WTC11 (cell line): ENCODE results near the gene PBX3. TPM values are rescaled to one million over a fixed set of nuclear protein-coding genes. Genes with fewer than 3 reads are reported as not detected.

ENCODE experiments used
- ATAC-seq: fragments of 200-7000 bp; cut with Tn5 transposase; 2 replicates; pipeline ENCODE4 v1.10.0; 2021; ENCODE audit warnings: mild to moderate bottlenecking, moderate library complexity
- CTCF ChIA-PET: fragments of 300-600 bp; sonication (Branson Sonifier 250); formaldehyde crosslinking; loops from one replicate; lab custom pipeline; 2021; ENCODE audit warnings: antibody characterized with exemption; lab: Charles Lee
- POLR2A ChIA-PET: fragments of 350-600 bp; sonication (Branson Sonifier 250); formaldehyde crosslinking; loops from one replicate; lab custom pipeline; 2021; ENCODE audit warnings: antibody characterized with exemption; lab: Charles Lee
- DNase-seq: peaks from one replicate; pipeline ENCODE4 v3.0.0; 2021; ENCODE audit warnings: low spot score
- H3K27ac Mint-ChIP-seq: 2 replicates; pipeline ENCODE4 v1.8.0; 2021; ENCODE audit warnings: mixed read lengths
- H3K27me3 Mint-ChIP-seq: 2 replicates; pipeline ENCODE4 v1.8.0; 2021; ENCODE audit warnings: low read depth, mild to moderate bottlenecking, moderate library complexity, mixed read lengths
- H3K36me3 Mint-ChIP-seq: 2 replicates; pipeline ENCODE4 v1.8.0; 2021; ENCODE audit warnings: mixed read lengths
- H3K4me1 Mint-ChIP-seq: 2 replicates; pipeline ENCODE4 v1.8.0; 2022; ENCODE audit warnings: mixed read lengths
- H3K4me3 Mint-ChIP-seq: 2 replicates; pipeline ENCODE4 v1.8.0; 2021; ENCODE audit warnings: mild to moderate bottlenecking, moderate library complexity, mixed read lengths
- H3K9me3 Mint-ChIP-seq: 2 replicates; pipeline ENCODE4 v1.8.0; 2021; ENCODE audit warnings: mixed read lengths
- ATF1 ChIP-seq: sonication (generic); formaldehyde crosslinking; IDR thresholded peaks from 2 replicates; pipeline ENCODE4 v1.8.1; 2023; ENCODE audit warnings: mild to moderate bottlenecking, moderate library complexity, missing genetic modification reagents
- CDX4 ChIP-seq: fragments of 250-450 bp; sonication (Bioruptor Pico); IDR thresholded peaks from 2 replicates; pipeline ENCODE4 v1.9.0; 2021; ENCODE audit warnings: moderate library complexity, mild to moderate bottlenecking, inconsistent platforms, borderline replicate concordance
- CTCF ChIP-seq: fragments of 200-600 bp; IDR thresholded peaks from 2 replicates; pipeline ENCODE4 v1.8.0; 2022; ENCODE audit warnings: antibody characterized with exemption
- E2F1 ChIP-seq: sonication (generic); formaldehyde crosslinking; IDR thresholded peaks from 2 replicates; pipeline ENCODE4 v1.8.0; 2022; ENCODE audit warnings: mild to moderate bottlenecking, missing genetic modification reagents
- ELF4 ChIP-seq: sonication (generic); formaldehyde crosslinking; IDR thresholded peaks from 2 replicates; pipeline ENCODE4 v1.8.1; 2022; ENCODE audit warnings: low read depth, mild to moderate bottlenecking, moderate library complexity, missing genetic modification reagents
- EMX1 ChIP-seq: fragments of 250-450 bp; sonication (Bioruptor Pico); IDR thresholded peaks from 2 replicates; pipeline ENCODE4 v1.8.0; 2021; ENCODE audit warnings: mild to moderate bottlenecking
- GRHL2 ChIP-seq: fragments of 250-450 bp; sonication (Bioruptor Pico); IDR thresholded peaks from 2 replicates; pipeline ENCODE4 v1.8.0; 2022; ENCODE audit warnings: mild to moderate bottlenecking, moderate library complexity; ENCODE audit not compliant: insufficient replicate concordance, severe bottlenecking
- GTF2I ChIP-seq: fragments of 250-450 bp; sonication (Bioruptor Pico); conservative IDR thresholded peaks from 2 replicates; pipeline ENCODE4 v1.4.0; 2021; ENCODE audit warnings: mild to moderate bottlenecking
- IRF2 ChIP-seq: sonication (generic); formaldehyde crosslinking; IDR thresholded peaks from 2 replicates; pipeline ENCODE4 v1.8.0; 2022; ENCODE audit warnings: low read depth, missing genetic modification reagents, borderline replicate concordance
- NFE2L1 ChIP-seq: sonication (generic); formaldehyde crosslinking; IDR thresholded peaks from 2 replicates; pipeline ENCODE4 v1.8.1; 2023; ENCODE audit warnings: missing genetic modification reagents
- OVOL2 ChIP-seq: fragments of 250-450 bp; sonication (Bioruptor Pico); IDR thresholded peaks from 2 replicates; pipeline ENCODE4 v1.9.0; 2021; ENCODE audit warnings: mild to moderate bottlenecking, borderline replicate concordance
- RELA ChIP-seq: sonication (generic); formaldehyde crosslinking; IDR thresholded peaks from 2 replicates; pipeline ENCODE4 v1.8.1; 2022; ENCODE audit warnings: missing genetic modification reagents, mild to moderate bottlenecking, borderline replicate concordance
- SMAD3 ChIP-seq: sonication (generic); formaldehyde crosslinking; IDR thresholded peaks from 2 replicates; pipeline ENCODE4 v1.8.0; 2022; ENCODE audit warnings: missing genetic modification reagents, mild to moderate bottlenecking, borderline replicate concordance
- SMAD4 ChIP-seq: sonication (generic); formaldehyde crosslinking; IDR thresholded peaks from 2 replicates; pipeline ENCODE4 v1.8.0; 2022; ENCODE audit warnings: mild to moderate bottlenecking, missing genetic modification reagents
- TP53 ChIP-seq: sonication (generic); formaldehyde crosslinking; IDR thresholded peaks from 2 replicates; pipeline ENCODE4 v1.8.1; 2023; ENCODE audit warnings: mild to moderate bottlenecking, missing genetic modification reagents
- ZMAT4 ChIP-seq: fragments of 250-450 bp; sonication (Bioruptor Pico); IDR thresholded peaks from 2 replicates; pipeline ENCODE4 v1.9.0; 2021; ENCODE audit warnings: mild to moderate bottlenecking
- ZNF138 ChIP-seq: sonication (generic); formaldehyde crosslinking; conservative IDR thresholded peaks from 2 replicates; pipeline ENCODE4 v1.8.1; 2022; ENCODE audit warnings: mild to moderate bottlenecking, moderate library complexity, missing genetic modification reagents
- ZNF281 ChIP-seq: sonication (generic); formaldehyde crosslinking; IDR thresholded peaks from 2 replicates; pipeline ENCODE4 v1.8.0; 2023; ENCODE audit warnings: mild to moderate bottlenecking, missing genetic modification reagents
- ZNF317 ChIP-seq: sonication (generic); formaldehyde crosslinking; IDR thresholded peaks from 2 replicates; pipeline ENCODE4 v1.8.1; 2023; ENCODE audit warnings: low read depth, mild to moderate bottlenecking, moderate library complexity, missing genetic modification reagents, borderline replicate concordance
- ZNF425 ChIP-seq: fragments of 250-450 bp; sonication (Bioruptor Pico); conservative IDR thresholded peaks from 2 replicates; pipeline ENCODE4 v1.9.0; 2021; ENCODE audit warnings: mild to moderate bottlenecking
- total RNA-seq: library from RNA; stranded (reverse); gene quantifications from 3 replicates; pipeline ENCODE4 v1.2.3, GENCODE V29; 2021

PBX3 gene
- total RNA-seq, 1 experiment from 2014 or later = 48.5 TPM

- TF ChIP-seq NFE2L1 (CRISPR knock-in tag) = no peak
These were observed 251.8 kb downstream of the PBX3 start (continued) for GRCh38 chr9:125998837-125999503.

GRCh38 chr9:125999504-125999881 lies 252.3 kb downstream of the PBX3 start:
- ATAC-seq (no peak), DNase-seq (no peak)
- Mint-ChIP-seq H3K9me3 (no peaks in the 10 kb centered on the region), H3K27me3 (no peaks in the 10 kb centered on the region), H3K4me1 (0 out of 2 replicates have a peak, but pooled peaks cover 4% of the 10 kb centered on the region), H3K4me3 (no peak overlapping the region), H3K36me3 (no peaks in the 10 kb centered on the region), H3K27ac (no peak overlapping the region)
- TF ChIP-seq ELF4 (CRISPR knock-in tag) = no peak
- TF ChIP-seq GTF2I = peak; percentile 32; the same call in 1 of the 2 replicates
- CTCF ChIA-PET = no interaction called here
- POLR2A ChIA-PET = interaction anchor here (0.6 kb wide), 1 partner anchor 85 kb away, joined by 3 read pairs; no protein-coding TSS in a partner anchor

- Mint-ChIP-seq H3K27me3 (no peaks in the 10 kb centered on the region), H3K27ac (no peak overlapping the region), H3K36me3 (no peaks in the 10 kb centered on the region), H3K9me3 (no peaks in the 10 kb centered on the region), H3K4me3 (no peak overlapping the region), H3K4me1 (0 out of 2 replicates have a peak, but pooled peaks cover 4% of the 10 kb centered on the region)
- TF ChIP-seq ZNF281 (CRISPR knock-in tag) = no peak
- TF ChIP-seq CTCF = no peak
- no peak for TF ChIP-seq ZNF138 (CRISPR knock-in tag)
- no peak for TF ChIP-seq ATF1 (CRISPR knock-in tag)
- no peak for TF ChIP-seq SMAD3
- TF ChIP-seq GRHL2 (CRISPR knock-in tag) = no peak
- TF ChIP-seq CDX4 = no peak
- TF ChIP-seq RELA (CRISPR knock-in tag) = no peak
- no peak for TF ChIP-seq SMAD4 (CRISPR knock-in tag)
- no peak for TF ChIP-seq TP53
- no peak for TF ChIP-seq IRF2 (CRISPR knock-in tag)
- no peak for TF ChIP-seq OVOL2 (CRISPR knock-in tag)
- TF ChIP-seq E2F1 = no peak
- TF ChIP-seq ZNF425 (CRISPR knock-in tag) = no peak
- no peak for TF ChIP-seq GTF2I
- TF ChIP-seq ZNF317 (CRISPR knock-in tag) = no peak
- no peak for TF ChIP-seq EMX1 (CRISPR knock-in tag)
- no peak for TF ChIP-seq ZMAT4
- CTCF ChIA-PET = no interaction called here
- DNase-seq (no peak), ATAC-seq (no peak)
- POLR2A ChIA-PET = interaction anchor here (0.6 kb wide), 1 partner anchor 85 kb away, joined by 3 read pairs; no protein-coding TSS in a partner anchor
These were observed 253.1 kb downstream of the PBX3 start for GRCh38 chr9:126000256-126000655.
